Brain microvascular endothelial cell (primary cell): ENCODE results near the gene CPLX3.

Experiments
- DNase-seq: peaks from one replicate; pipeline ENCODE4 v3.0.0-alpha.2; 2020
- H3K27ac ChIP-seq: fragments of 250-450 bp; sonication (Bioruptor Pico); 2 replicates; pipeline ENCODE4 v1.5.1; 2020; ENCODE audit warnings: mild to moderate bottlenecking, moderate library complexity
- H3K27me3 ChIP-seq: fragments of 250-450 bp; sonication (Bioruptor Pico); replicated peaks from 2 replicates; pipeline ENCODE4 v1.5.1; 2020; ENCODE audit warnings: mild to moderate bottlenecking
- H3K36me3 ChIP-seq: fragments of 250-450 bp; sonication (Bioruptor Pico); replicated peaks from 2 replicates; pipeline ENCODE4 v1.5.1; 2020; ENCODE audit warnings: mild to moderate bottlenecking
- H3K4me3 ChIP-seq: 2 replicates; pipeline ENCODE4 v1.5.1; 2011; ENCODE audit warnings: low read depth, mild to moderate bottlenecking, control low read depth, low read length, moderate library complexity
- in situ Hi-C: cut with HindIII; loops from 2 replicates; pipeline ENCODE4 v1.10.0; 2017; ENCODE audit warnings: low sequenced_read_pairs, low pct_ligation_motif_present
- TF ChIP-seq, protein P1 (sequence below): IDR thresholded peaks from 2 replicates; pipeline ENCODE4 v1.5.1; 2011; ENCODE audit warnings: low read depth, mild to moderate bottlenecking, moderate library complexity, low read length, control low read depth, inconsistent platforms; ENCODE audit errors: missing control alignments

CPLX3 gene

DNA sequence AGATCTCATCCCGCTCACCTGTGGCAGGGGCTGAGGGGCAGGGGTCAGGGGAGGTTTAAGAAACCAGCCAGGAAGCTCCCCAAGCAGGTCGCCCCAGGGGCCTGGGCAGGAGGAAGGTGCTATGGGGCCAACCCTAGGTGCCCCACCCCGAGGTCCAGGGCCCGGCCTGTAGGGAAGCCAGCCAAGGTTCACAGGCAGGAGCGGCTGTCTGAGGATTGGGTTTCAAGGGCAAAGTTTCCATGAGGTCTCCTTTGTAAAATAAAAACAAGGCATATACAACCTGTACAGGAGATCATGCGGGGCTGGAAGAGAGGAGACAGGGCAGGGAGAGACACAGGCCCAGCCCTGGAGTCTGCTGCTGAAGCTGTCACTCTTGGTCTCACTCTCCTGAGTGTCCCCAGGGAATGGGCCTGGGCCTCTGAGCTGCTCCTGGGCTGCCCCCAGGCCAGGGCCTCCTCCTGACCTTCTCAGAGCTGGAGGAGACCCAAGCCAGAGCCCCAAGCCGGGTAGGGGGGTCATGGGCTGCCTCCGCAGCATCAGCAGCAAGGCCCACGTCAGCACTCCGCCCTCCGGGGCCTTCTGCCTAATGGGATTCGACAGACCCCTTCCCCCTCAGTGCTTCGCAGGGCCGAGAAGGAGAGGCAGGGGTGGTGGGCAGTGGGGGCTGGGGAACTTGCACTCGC lies 5.5 kb downstream of the CPLX3 start:
- H3K27me3 ChIP-seq: peaks cover 12% of the 10 kb centered on the region

DNA sequence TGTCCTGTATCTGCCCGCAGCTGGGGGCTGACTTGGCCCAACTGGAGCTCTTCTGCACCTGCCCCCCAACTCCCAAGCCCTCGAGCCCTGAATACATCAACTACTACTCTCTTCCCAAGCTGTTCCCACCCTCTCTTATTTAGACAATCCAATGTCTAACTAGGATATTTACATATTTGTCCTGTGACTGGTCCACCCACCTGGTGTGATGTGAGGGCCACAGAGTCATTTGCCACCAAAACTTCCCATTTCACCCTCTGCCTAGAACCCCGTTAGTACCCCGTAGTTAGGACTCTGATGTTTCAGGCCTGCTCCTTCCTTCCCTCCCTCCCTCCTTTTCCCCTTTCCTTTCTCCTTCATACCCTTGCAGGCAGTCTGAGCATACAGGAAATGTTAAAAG lies 6.4 kb downstream of the CPLX3 start:
- Histone ChIP-seq H3K27me3 (peaks cover 4% of the 10 kb centered on the region), H3K27ac (no peak overlapping the region), H3K36me3 (peaks cover 2% of the 10 kb centered on the region), H3K4me3 (no peak overlapping the region)
- TF ChIP-seq, protein P1, sequence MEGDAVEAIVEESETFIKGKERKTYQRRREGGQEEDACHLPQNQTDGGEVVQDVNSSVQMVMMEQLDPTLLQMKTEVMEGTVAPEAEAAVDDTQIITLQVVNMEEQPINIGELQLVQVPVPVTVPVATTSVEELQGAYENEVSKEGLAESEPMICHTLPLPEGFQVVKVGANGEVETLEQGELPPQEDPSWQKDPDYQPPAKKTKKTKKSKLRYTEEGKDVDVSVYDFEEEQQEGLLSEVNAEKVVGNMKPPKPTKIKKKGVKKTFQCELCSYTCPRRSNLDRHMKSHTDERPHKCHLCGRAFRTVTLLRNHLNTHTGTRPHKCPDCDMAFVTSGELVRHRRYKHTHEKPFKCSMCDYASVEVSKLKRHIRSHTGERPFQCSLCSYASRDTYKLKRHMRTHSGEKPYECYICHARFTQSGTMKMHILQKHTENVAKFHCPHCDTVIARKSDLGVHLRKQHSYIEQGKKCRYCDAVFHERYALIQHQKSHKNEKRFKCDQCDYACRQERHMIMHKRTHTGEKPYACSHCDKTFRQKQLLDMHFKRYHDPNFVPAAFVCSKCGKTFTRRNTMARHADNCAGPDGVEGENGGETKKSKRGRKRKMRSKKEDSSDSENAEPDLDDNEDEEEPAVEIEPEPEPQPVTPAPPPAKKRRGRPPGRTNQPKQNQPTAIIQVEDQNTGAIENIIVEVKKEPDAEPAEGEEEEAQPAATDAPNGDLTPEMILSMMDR: no peak
- in situ Hi-C loops: no loop called here
- no peak for DNase-seq

More for the DNA sequence above, 5.5 kb downstream of the CPLX3 start:
- in situ Hi-C loops: no loop called here
- Histone ChIP-seq H3K36me3 (no peaks in the 10 kb centered on the region), H3K27ac (no peak overlapping the region), H3K4me3 (no peak overlapping the region)
- TF ChIP-seq, protein P1: no peak
- no peak for DNase-seq

- peaks cover 2% of the 10 kb centered on the region for H3K36me3 ChIP-seq
- TF ChIP-seq, protein P1: no peak
- no peak overlapping the region for H3K4me3 ChIP-seq
- no peaks in the 10 kb centered on the region for H3K27me3 ChIP-seq
- in situ Hi-C loops: no loop called here
- no peak overlapping the region for H3K27ac ChIP-seq
- DNase-seq: no peak
Observed at GRCh38 chr15:74833376-74834107, 7.1 kb downstream of the CPLX3 start.

DNA sequence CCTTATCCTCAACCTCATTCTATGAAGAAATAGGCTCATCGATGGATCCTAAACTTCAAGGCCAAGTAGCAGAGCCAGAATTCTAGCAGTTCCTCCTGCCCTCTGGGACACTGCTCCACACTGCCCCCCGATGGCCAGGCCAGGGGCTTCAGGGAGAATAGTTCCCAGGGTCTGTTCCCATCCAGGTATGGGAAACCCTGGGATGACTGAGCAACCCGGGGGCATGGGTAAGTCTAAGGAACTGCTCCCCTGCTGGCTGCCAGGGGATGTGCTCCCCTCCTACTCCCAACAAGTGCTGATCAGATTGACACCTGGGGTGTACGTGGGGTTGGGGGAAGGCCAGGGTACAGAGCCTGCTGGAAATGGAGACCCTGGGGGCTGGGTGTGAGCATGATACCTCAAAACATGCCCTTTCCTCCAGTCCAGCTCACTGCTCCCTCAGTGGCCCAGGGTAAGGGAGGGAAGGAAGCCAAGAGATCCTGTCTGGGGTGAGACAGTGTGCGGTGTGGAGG lies 8.9 kb downstream of the CPLX3 start:
- TF ChIP-seq, protein P1: peak; percentile 94
- Histone ChIP-seq H3K27ac (no peak overlapping the region), H3K4me3 (no peak overlapping the region), H3K27me3 (no peaks in the 10 kb centered on the region), H3K36me3 (peaks cover 2% of the 10 kb centered on the region)
- peak; percentile 26 for DNase-seq
- in situ Hi-C loops: no loop called here

- Histone ChIP-seq H3K27ac (no peak overlapping the region), H3K36me3 (peaks cover 3% of the 10 kb centered on the region), H3K4me3 (no peak overlapping the region), H3K27me3 (no peaks in the 10 kb centered on the region)
- TF ChIP-seq, protein P1: no peak
- in situ Hi-C loops: no loop called here
- DNase-seq: no peak
Observed at GRCh38 chr15:74836846-74837245, 10.4 kb downstream of the CPLX3 start.
